ENCODE data around the gene HDAC4. TPM values are rescaled to one million over a fixed set of nuclear protein-coding genes. Genes with fewer than 3 reads are reported as not detected.

HDAC4 gene
- total and polyA plus RNA-seq, 2 donors (not counting 1 experiment from before 2014, with no cell fraction given) = 13.5 to 46.0 TPM

DNA sequence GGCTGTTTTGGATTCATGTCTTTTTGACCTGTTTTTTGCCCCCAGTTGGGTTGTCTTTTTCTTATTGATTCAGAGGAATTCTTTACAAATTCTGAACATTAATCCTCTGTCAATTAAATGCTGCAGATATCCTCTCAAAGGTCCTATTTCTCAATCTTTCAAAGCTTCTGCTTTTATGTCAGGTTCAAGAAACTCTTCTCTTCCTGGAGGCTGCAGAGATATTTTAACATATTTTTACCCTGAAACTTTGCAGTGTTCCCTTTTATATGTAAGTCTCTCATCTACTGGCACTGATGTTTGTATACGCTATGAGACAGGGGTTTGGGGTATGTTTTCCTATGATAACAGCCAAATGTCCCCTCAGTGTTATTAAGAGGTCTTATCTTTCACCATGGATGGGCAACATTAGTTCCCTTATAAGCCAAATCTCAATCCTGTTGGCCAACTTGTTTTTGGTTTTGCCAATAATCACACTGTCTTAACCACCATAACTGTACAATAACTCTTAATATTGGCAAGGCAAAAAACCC is 159.3 kb downstream of the HDAC4 start:
- Histone ChIP-seq H3K4me3 (ENCODE audit: control extremely low read depth in 1 of 5, extremely low read depth in 1 of 5, insufficient read depth in 1 of 5, low read depth in 2 of 5, low read length in 4 of 5) (no peak overlapping the region), H3K27me3 (replicated peaks in 1 of 4; ENCODE audit: control extremely low read depth in 1 of 4, control insufficient read depth in 3 of 4, insufficient read depth in 4 of 4, low read length in 3 of 4) (no peaks in the 10 kb centered on the region), H4K20me1 (ENCODE audit: control insufficient read depth, insufficient read depth, low read length, poor library complexity, severe bottlenecking) (peaks cover 59% of the 10 kb centered on the region), H3K27ac (ENCODE audit: low read length in 2 of 2) (no peak overlapping the region), H3K36me3 (replicated peaks in 1 of 2; ENCODE audit: control extremely low read depth in 1 of 2, control insufficient read depth in 1 of 2, extremely low read depth in 1 of 2, insufficient read depth in 2 of 2, low read length in 1 of 2) (no peaks in the 10 kb centered on the region), H3K4me1 (ENCODE audit: control insufficient read depth in 2 of 2, insufficient read depth in 2 of 2, low read length in 2 of 2) (peaks cover 8 to 22% of the 10 kb centered on the region in 2 donors), H3K4me2 (replicated peaks; ENCODE audit: low read depth, low read length, poor library complexity, severe bottlenecking) (no peak overlapping the region), H3K9me3 (ENCODE audit: control extremely low read depth in 1 of 3, control insufficient read depth in 2 of 3, insufficient read depth in 1 of 3, low read length in 2 of 3) (no peaks in the 10 kb centered on the region), H2AFZ (ENCODE audit: insufficient read depth, low read depth, low read length, poor library complexity, severe bottlenecking) (no peak overlapping the region), H3K9ac (ENCODE audit: low read length) (no peak overlapping the region), H3K79me2 (ENCODE audit: control insufficient read depth, insufficient read depth, low read length) (peaks cover 51% of the 10 kb centered on the region)
- ATAC-seq (ENCODE audit: low read depth) (no peak), DNase-seq (no peak)
- WGBS (ENCODE audit: insufficient coverage) = no CpG with 5 or more reads among the region's 1 CpG
- peaks cover 12% of the 10 kb centered on the region for H3K4me1 Mint-ChIP-seq
- no peaks in the 10 kb centered on the region for H3K9me3 Mint-ChIP-seq (ENCODE audit: insufficient read depth)
- ChIA-PET POLR2A (no interaction called here), CTCF (no interaction called here)
- TF ChIP-seq EZH2 (IDR thresholded peaks at IDR 0.05; ENCODE audit: borderline replicate concordance, insufficient read depth, low read depth, low read length, poor library complexity, severe bottlenecking) = no peak
- TF ChIP-seq, protein P1, sequence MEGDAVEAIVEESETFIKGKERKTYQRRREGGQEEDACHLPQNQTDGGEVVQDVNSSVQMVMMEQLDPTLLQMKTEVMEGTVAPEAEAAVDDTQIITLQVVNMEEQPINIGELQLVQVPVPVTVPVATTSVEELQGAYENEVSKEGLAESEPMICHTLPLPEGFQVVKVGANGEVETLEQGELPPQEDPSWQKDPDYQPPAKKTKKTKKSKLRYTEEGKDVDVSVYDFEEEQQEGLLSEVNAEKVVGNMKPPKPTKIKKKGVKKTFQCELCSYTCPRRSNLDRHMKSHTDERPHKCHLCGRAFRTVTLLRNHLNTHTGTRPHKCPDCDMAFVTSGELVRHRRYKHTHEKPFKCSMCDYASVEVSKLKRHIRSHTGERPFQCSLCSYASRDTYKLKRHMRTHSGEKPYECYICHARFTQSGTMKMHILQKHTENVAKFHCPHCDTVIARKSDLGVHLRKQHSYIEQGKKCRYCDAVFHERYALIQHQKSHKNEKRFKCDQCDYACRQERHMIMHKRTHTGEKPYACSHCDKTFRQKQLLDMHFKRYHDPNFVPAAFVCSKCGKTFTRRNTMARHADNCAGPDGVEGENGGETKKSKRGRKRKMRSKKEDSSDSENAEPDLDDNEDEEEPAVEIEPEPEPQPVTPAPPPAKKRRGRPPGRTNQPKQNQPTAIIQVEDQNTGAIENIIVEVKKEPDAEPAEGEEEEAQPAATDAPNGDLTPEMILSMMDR (IDR thresholded peaks at IDR 0.05) = no peak
- no peak overlapping the region for H3K4me3 Mint-ChIP-seq
- intact Hi-C loops (cut with micrococcal nuclease) = no loop called here
- H3K27me3 Mint-ChIP-seq = peaks cover 4% of the 10 kb centered on the region
- no peak overlapping the region for H3K27ac Mint-ChIP-seq

DNA sequence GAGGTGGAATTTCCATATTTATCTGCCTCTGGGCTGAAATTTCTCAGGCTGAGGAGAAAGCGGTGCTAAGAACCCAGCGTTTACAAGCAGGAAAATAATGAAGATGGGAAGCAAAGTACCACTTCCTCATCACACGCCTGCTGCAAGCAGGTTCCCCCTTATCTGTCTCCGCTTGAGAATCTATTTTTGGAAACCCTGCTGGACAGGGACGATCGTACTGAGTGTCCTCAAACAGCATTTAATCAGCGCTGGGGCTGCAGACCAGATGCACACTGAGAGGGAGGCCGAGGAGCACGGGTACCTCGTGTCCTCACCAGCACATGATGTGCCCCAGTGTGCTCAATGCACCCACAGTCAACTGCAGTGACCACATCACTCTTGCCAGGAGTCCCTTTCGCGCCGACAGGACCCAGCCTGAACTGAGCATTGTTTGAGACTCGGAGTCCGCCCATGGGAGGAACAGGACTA is 160.4 kb downstream of the HDAC4 start:
- Mint-ChIP-seq H3K27me3 (peaks cover 4% of the 10 kb centered on the region), H3K27ac (no peak overlapping the region), H3K4me1 (peaks cover 12% of the 10 kb centered on the region), H3K9me3 (ENCODE audit: insufficient read depth) (no peaks in the 10 kb centered on the region), H3K4me3 (no peak overlapping the region)
- POLR2A ChIA-PET = no interaction called here
- TF ChIP-seq, protein P1 (IDR thresholded peaks at IDR 0.05) = no peak
- no peak for TF ChIP-seq EZH2 (IDR thresholded peaks at IDR 0.05; ENCODE audit: borderline replicate concordance, insufficient read depth, low read depth, low read length, poor library complexity, severe bottlenecking)
- H3K36me3 ChIP-seq (replicated peaks in 1 of 2; ENCODE audit: control extremely low read depth in 1 of 2, control insufficient read depth in 1 of 2, extremely low read depth in 1 of 2, insufficient read depth in 2 of 2, low read length in 1 of 2) = no peaks in the 10 kb centered on the region
- no peak overlapping the region for H3K4me3 ChIP-seq (ENCODE audit: control extremely low read depth in 1 of 5, extremely low read depth in 1 of 5, insufficient read depth in 1 of 5, low read depth in 2 of 5, low read length in 4 of 5)
- ATAC-seq (ENCODE audit: low read depth) (no peak), DNase-seq (no peak)
- H3K79me2 ChIP-seq (ENCODE audit: control insufficient read depth, insufficient read depth, low read length) = peaks cover 40% of the 10 kb centered on the region
- no peaks in the 10 kb centered on the region for H3K27me3 ChIP-seq (replicated peaks in 1 of 4; ENCODE audit: control extremely low read depth in 1 of 4, control insufficient read depth in 3 of 4, insufficient read depth in 4 of 4, low read length in 3 of 4)
- H2AFZ ChIP-seq (ENCODE audit: insufficient read depth, low read depth, low read length, poor library complexity, severe bottlenecking) = no peak overlapping the region
- peaks cover 49% of the 10 kb centered on the region for H4K20me1 ChIP-seq (ENCODE audit: control insufficient read depth, insufficient read depth, low read length, poor library complexity, severe bottlenecking)
- CTCF ChIA-PET = no interaction called here
- H3K9ac ChIP-seq (ENCODE audit: low read length) = no peak overlapping the region
- no peaks in the 10 kb centered on the region for H3K9me3 ChIP-seq (ENCODE audit: control extremely low read depth in 1 of 3, control insufficient read depth in 2 of 3, insufficient read depth in 1 of 3, low read length in 2 of 3)
- H3K27ac ChIP-seq (ENCODE audit: low read length in 2 of 2) = no peak overlapping the region
- WGBS (ENCODE audit: insufficient coverage) = 67% methylated on average over 13 of the region's 15 CpGs
- peaks cover 8 to 25% of the 10 kb centered on the region in 2 donors for H3K4me1 ChIP-seq (ENCODE audit: control insufficient read depth in 2 of 2, insufficient read depth in 2 of 2, low read length in 2 of 2)
- intact Hi-C loops (cut with micrococcal nuclease) = no loop called here
- H3K4me2 ChIP-seq (replicated peaks; ENCODE audit: low read depth, low read length, poor library complexity, severe bottlenecking) = no peak overlapping the region
